ENCODE measurements around the gene RGS9BP. TPM values are rescaled to one million over a fixed set of nuclear protein-coding genes. Genes with fewer than 3 reads are reported as not detected.

RGS9BP gene
- total and polyA plus RNA-seq, 2 experiments from 2014 or later, result 2.1 to 4.0 TPM

DNA sequence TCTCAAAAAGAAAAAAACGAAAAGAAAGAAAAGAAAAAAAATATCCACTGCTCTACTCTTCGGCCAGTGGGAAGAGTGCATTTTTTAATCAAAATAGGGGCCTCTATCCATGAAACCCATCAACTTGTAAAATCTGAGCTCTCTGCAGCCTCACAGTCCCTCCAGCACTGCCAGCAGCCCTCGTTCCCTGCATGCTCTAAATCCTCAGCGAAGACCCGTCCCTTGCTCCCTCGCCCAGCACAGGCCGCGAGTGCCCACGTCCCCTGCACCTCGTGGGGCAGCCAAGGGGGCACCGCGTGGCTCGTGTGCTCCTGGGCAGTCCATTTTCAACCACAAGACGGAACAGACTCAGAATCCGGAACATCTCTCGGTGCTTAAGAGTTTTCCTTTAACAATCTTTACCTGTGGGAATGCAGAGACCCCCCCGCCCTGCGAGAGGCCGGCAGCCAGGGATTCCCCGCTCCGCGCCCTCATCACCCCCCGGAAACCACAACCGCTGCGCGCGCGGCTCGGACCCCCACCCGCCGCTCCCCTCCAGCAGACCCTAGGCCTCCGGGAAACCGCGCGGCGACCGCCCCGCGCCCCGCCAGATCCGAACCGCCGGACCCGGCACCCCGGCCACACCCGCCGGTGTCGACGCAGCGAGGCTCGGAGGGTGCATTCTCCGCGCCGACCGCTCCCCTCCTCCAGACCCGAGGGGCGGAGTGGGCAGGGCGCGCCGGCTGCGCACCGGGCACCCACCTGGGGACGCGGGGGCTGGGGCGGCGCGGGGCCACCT is 1.3 kb upstream of the RGS9BP start:
- no peak for DNase-seq (ENCODE audit: low spot score)
- 3% methylated on average over 52 of the region's 67 CpGs for WGBS (ENCODE audit: low lambda C conversion rate, missing lambda C conversion rate)
- Histone ChIP-seq H3K27me3 (peaks cover 9% of the 10 kb centered on the region), H3K36me3 (replicated peaks; ENCODE audit: insufficient read depth, low read depth) (no peaks in the 10 kb centered on the region), H3K79me2 (peaks cover 46% of the 10 kb centered on the region), H3K9me3 (ENCODE audit: low read depth) (no peaks in the 10 kb centered on the region), H3K9me2 (replicated peaks; ENCODE audit: insufficient read depth) (no peaks in the 10 kb centered on the region), H3K4me3 (peak overlapping the region; percentile 94), H3K4me2 (peak overlapping the region; percentile 93), H3K4me1 (ENCODE audit: insufficient read depth) (peaks cover 22% of the 10 kb centered on the region), H2AFZ (peak overlapping the region; percentile 89), H4K20me1 (ENCODE audit: insufficient read depth, poor library complexity, severe bottlenecking) (peaks cover 12% of the 10 kb centered on the region), H3K27ac (peak overlapping the region; percentile 81)
- TF ChIP-seq EZH2phosphoT487 (IDR thresholded peaks at IDR 0.05; ENCODE audit: low read depth, severe bottlenecking, unreplicated experiment) (no peak), EZH2 (IDR thresholded peaks at IDR 0.05; ENCODE audit: borderline replicate concordance) (no peak)
- TF ChIP-seq, protein P1, sequence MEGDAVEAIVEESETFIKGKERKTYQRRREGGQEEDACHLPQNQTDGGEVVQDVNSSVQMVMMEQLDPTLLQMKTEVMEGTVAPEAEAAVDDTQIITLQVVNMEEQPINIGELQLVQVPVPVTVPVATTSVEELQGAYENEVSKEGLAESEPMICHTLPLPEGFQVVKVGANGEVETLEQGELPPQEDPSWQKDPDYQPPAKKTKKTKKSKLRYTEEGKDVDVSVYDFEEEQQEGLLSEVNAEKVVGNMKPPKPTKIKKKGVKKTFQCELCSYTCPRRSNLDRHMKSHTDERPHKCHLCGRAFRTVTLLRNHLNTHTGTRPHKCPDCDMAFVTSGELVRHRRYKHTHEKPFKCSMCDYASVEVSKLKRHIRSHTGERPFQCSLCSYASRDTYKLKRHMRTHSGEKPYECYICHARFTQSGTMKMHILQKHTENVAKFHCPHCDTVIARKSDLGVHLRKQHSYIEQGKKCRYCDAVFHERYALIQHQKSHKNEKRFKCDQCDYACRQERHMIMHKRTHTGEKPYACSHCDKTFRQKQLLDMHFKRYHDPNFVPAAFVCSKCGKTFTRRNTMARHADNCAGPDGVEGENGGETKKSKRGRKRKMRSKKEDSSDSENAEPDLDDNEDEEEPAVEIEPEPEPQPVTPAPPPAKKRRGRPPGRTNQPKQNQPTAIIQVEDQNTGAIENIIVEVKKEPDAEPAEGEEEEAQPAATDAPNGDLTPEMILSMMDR (IDR thresholded peaks at IDR 0.05; ENCODE audit: poor library complexity), result no peak

DNA sequence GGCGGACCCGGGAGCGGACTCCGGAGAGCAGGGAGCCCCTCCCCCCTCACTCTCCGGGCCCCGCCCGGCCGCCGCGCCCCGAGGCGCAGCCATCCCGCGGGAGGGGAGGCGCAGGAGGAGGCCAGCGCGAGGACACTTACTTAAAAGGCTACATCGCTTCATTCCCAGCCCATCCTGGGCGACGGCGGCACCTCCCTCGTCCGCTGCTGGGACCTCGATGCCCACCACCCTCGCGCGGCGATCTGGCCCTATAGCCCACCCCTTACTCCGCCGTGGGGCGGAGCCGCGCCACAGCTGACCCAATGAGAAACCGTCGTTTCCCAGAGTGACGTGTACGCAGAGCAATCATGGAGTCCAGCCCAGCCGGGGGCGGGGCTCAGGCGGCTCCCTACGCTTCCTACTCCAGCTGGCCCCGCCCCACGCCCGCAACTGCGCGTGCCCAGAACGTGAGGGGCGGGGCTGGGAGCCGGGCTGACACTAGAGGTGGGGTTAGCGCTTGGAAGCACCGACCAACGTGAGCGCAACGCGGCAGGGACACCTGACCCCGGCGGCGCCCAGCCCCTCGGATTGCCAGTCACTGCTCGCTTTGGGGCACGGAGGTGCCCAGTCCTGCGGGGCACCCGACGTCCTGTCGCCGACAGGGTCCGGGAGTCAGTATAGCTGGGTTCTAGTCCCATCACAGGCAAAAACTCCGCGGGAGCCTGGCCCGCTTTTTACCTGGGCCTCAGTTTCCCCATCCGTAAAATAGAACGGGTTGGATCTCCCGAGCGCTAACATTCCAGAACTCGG is 523 bp upstream of the RGS9BP start, which contains the start of gene ANKRD27:
Gene ANKRD27, minus strand, starts transcription at position 250 of the 789 bp plus-strand sequence. CDS start 16,165 bp downstream, outside the sequence.
- Histone ChIP-seq H3K27ac (peak within 1 kb of the TSS; percentile 81), H3K27me3 (peaks cover 9% of the 10 kb centered on the region), H3K9me2 (replicated peaks; ENCODE audit: insufficient read depth) (no peaks in the 10 kb centered on the region), H2AFZ (peak within 1 kb of the TSS; percentile 89), H3K4me2 (peak within 1 kb of the TSS; percentile 93), H3K79me2 (peaks cover 44% of the 10 kb centered on the region), H3K36me3 (replicated peaks; ENCODE audit: insufficient read depth, low read depth) (no peaks in the 10 kb centered on the region), H3K9me3 (ENCODE audit: low read depth) (no peaks in the 10 kb centered on the region), H3K4me1 (ENCODE audit: insufficient read depth) (peaks cover 17% of the 10 kb centered on the region), H4K20me1 (ENCODE audit: insufficient read depth, poor library complexity, severe bottlenecking) (peaks cover 12% of the 10 kb centered on the region), H3K4me3 (peak within 1 kb of the TSS; percentile 94)
- no peak for TF ChIP-seq EZH2 (IDR thresholded peaks at IDR 0.05; ENCODE audit: borderline replicate concordance)
- TF ChIP-seq, protein P1 (IDR thresholded peaks at IDR 0.05; ENCODE audit: poor library complexity), result no peak
- TF ChIP-seq EZH2phosphoT487 (IDR thresholded peaks at IDR 0.05; ENCODE audit: low read depth, severe bottlenecking, unreplicated experiment), result no peak
- WGBS (ENCODE audit: low lambda C conversion rate, missing lambda C conversion rate), result 2% methylated on average over 48 of the region's 75 CpGs
- DNase-seq (ENCODE audit: low spot score), result peak; percentile 99

DNA sequence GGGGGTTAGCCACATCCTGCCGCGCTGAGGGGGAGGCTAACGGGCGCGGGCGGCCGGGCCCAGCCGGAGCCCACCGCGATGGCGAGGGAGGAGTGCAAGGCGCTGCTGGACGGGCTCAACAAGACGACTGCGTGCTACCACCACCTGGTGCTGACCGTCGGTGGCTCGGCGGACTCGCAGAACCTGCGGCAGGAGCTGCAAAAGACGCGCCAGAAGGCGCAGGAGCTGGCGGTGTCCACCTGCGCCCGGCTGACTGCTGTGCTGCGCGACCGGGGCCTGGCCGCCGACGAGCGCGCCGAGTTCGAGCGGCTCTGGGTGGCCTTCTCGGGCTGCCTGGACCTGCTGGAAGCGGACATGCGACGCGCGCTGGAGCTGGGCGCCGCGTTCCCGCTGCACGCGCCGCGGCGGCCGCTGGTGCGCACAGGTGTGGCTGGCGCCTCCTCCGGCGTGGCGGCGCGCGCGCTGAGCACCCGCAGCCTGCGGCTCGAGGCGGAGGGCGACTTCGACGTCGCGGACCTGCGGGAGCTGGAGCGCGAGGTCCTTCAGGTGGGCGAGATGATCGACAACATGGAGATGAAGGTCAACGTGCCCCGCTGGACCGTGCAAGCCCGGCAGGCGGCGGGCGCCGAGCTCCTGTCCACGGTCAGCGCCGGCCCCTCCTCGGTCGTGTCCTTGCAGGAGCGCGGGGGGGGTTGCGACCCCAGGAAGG is 692 bp downstream of the RGS9BP start:
- 6% methylated on average over 84 of the region's 93 CpGs for WGBS (ENCODE audit: low lambda C conversion rate, missing lambda C conversion rate)
- Histone ChIP-seq H3K36me3 (replicated peaks; ENCODE audit: insufficient read depth, low read depth) (no peaks in the 10 kb centered on the region), H3K79me2 (peaks cover 35% of the 10 kb centered on the region), H4K20me1 (ENCODE audit: insufficient read depth, poor library complexity, severe bottlenecking) (peaks cover 12% of the 10 kb centered on the region), H2AFZ (peak overlapping the region; percentile 49), H3K4me3 (peak overlapping the region; percentile 82), H3K27me3 (peaks cover 9% of the 10 kb centered on the region), H3K9me3 (ENCODE audit: low read depth) (no peaks in the 10 kb centered on the region), H3K27ac (no peak overlapping the region), H3K4me1 (ENCODE audit: insufficient read depth) (peaks cover 17% of the 10 kb centered on the region), H3K4me2 (peak overlapping the region; percentile 93), H3K9me2 (replicated peaks; ENCODE audit: insufficient read depth) (no peaks in the 10 kb centered on the region)
- DNase-seq (ENCODE audit: low spot score), result peak; percentile 61
- TF ChIP-seq EZH2 (IDR thresholded peaks at IDR 0.05; ENCODE audit: borderline replicate concordance) (peak; percentile 26), EZH2phosphoT487 (IDR thresholded peaks at IDR 0.05; ENCODE audit: low read depth, severe bottlenecking, unreplicated experiment) (no peak)
- TF ChIP-seq, protein P1 (IDR thresholded peaks at IDR 0.05; ENCODE audit: poor library complexity), result peak; percentile 2
